DMS153 treated with DMSO at 0.1 percent for 48 hours (cell line): Measurements from ENCODE around the gene SHTN1.
A peak's percentile ranks its signal among the peaks of the same experiment; 100 is the strongest.

Source experiments
- DNase-seq: peaks from one replicate; lab custom pipeline; 2025; ENCODE audit not compliant: unreplicated experiment; lab: John Stamatoyannopoulos, UW

Gene SHTN1, protein sequence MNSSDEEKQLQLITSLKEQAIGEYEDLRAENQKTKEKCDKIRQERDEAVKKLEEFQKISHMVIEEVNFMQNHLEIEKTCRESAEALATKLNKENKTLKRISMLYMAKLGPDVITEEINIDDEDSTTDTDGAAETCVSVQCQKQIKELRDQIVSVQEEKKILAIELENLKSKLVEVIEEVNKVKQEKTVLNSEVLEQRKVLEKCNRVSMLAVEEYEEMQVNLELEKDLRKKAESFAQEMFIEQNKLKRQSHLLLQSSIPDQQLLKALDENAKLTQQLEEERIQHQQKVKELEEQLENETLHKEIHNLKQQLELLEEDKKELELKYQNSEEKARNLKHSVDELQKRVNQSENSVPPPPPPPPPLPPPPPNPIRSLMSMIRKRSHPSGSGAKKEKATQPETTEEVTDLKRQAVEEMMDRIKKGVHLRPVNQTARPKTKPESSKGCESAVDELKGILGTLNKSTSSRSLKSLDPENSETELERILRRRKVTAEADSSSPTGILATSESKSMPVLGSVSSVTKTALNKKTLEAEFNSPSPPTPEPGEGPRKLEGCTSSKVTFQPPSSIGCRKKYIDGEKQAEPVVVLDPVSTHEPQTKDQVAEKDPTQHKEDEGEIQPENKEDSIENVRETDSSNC

DNA sequence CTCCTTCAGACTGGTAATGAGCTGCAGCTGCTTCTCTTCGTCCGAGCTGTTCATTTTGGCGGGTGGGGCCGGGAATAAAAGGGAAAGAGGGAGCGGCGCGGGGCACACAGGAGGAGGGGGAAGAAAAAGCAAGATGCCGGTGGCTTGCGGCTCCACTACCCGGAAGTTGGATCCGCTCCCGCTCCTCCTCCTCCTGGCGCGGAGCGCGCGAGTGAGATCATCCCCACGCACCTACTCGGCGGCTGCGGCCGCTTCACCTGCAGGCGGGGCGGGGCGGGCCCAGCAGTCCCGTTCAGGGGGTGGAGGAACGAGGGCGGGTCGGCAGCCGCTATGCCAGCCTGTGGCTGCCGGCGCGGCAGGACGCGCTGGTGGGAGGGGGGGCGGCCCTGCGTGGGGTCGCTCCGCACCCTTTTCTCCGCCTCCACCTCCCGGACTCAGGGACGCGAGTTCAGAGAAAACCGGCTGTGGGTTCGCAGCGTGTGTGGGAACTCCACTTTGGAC, at the start of gene SHTN1:
Gene SHTN1 (minus strand): TSS at position 162 of the 501 bp plus-strand sequence. CDS start 108 bp downstream, at position 54.
- DNase-seq: peak; percentile 74

DNA sequence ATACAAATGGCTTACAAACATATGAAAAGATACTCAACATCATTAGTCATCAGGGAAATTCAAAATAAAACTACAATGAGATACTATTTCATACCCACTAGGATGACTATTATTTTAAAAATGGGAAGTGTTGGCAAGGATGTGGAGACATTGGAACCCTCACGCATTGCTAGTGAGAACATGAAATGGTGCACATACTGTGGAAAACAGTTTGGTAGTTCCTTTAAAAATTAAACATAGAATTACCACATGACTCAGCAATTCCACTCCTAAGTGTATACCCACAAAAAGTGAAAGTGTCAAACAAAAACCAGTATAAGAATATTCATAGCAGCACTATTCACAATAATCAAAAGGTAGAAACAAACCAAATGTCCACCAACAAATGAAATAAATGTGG, 48.5 kb upstream of the SHTN1 start:
- no peak for DNase-seq

DNA sequence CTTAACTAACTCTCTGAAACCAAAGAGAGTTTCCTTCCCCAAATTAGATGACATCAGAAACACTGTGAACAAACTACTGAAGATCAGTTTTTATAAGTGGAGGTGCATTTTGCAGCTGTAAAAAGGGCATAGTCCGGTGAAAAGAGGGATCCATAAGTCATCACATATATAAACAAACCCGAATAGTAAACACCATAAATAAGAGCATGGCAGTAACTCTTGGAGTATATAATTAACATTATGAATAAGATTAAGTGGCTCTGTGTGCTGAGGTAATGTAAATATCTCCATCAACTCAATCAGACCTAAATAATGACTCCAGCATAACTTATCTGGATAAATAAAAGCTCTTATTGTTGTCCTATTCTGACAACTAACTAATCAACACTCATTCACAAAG, 43.0 kb upstream of the SHTN1 start:
- DNase-seq: no peak

DNA sequence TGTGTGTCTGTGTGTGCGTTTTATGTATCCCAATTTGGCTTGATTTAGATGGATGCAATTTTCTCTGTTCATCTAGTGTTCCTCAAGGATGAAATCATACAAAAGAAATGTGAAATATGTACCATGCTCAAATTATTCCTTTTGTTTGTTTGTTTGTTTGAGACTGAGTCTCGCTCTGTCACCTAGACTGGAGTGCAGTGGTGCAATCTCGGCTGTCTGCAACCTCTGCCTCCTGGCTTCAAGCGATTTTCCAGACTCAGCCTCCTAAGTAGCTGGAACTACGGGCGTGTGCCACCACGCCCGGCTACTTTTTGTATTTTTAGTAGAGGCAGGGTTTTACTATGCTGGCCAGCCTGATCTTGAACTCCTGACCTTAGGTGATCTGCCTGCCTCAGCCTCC, 11.3 kb upstream of the SHTN1 start:
- DNase-seq: no peak

DNA sequence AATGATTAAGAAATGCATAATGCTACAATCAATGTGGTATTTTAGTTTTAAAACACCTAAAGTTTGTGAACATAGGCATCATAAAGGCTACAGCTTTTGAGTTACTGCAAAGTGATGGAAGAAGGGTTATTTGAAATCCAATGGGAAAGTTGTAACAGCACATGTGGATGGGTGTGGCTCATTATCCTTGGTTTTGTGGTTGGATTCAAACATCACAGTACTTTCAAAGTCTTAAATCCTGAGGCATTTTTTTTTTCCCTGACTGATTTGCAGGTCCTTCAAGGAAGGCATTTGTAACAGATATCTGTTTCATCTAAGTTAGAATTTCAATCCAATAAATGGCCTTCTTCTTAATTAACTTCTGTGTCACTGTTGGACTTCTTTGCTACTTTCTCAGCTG, 9.8 kb upstream of the SHTN1 start:
- no peak for DNase-seq

DNA sequence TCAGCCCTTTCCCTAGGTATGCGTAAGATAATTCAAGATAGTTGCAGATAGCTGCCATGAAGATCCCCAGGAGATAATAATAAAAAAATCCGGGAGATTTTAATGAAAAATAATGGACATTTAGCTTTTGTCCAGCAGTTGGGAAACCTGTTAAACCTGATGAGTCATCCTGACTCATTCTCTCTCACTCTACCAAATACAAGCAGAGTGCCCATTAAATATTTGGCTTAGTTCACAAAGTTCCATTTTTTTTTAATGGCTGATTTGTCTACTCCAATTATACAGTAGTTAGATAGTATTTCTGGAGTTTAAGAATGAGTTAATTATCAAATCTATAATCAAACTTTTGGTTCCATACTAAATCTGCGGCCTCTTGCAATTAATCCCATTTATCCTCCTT, 2.1 kb upstream of the SHTN1 start:
- no peak for DNase-seq

DNA sequence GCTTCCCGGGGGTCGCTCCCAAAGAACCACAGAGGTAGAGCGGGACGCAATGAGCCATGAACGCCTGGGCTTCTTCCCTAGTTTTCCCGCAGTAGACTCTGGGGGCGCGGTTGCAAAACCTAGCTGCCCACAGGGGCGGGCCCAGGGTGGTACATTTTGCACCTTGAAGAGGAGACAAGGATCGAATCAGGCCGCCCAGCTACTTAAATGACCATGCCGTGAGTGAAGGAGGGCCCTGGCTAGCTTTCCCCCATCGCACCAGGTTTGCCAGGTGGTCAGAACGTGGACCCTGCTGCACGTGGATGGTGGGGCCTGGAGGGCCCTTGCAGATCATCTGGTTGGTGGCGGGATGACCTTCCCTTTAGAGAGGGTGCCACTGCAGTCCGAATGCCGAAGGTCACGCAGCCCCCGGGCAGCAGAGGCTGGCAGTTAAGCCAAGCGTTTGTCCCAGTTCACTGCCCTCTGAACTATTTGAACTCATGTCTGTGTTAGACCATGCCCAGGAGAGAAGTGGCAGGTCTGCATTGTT, 604 bp upstream of the SHTN1 start:
- DNase-seq: peak; percentile 33

DNA sequence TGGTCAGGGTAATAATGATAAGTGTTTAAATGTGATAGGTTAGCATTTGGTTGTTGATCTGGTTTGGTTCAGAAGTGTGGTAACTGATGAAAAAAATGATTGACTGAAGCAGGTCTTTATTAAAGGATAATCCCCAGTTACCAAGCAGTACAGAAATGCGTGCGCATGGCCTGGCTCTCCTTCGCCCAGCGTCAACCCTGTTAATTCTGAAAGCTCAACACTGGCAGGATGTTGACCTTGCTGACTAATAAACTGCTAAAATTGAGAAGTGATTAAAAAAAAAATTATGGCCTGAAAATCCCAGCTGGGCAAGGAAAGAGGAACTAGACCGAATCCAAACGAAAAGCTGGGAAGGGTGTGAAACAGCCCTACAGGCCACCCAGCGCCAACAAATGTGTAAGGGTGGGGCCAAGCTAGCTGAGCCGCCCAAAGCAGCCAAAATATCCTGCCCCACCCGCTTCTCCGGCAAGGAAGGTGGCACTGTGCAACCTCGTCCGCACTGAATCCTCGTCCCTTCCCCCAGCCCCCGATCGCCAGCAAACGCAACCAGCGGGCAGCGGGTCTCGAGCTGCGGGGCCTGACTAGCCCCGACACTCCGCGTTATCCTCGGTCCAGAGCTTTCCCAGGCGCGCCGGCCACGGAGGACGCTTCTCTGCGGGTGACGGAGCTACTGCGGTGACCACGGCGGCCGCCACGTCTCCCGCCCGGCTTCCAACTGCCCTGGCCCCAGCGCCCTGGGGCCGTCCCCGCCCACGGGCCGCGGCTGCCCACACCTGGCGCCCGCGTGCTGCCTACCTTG, 561 bp downstream of the SHTN1 start:
- peak; percentile 23 for DNase-seq

DNA sequence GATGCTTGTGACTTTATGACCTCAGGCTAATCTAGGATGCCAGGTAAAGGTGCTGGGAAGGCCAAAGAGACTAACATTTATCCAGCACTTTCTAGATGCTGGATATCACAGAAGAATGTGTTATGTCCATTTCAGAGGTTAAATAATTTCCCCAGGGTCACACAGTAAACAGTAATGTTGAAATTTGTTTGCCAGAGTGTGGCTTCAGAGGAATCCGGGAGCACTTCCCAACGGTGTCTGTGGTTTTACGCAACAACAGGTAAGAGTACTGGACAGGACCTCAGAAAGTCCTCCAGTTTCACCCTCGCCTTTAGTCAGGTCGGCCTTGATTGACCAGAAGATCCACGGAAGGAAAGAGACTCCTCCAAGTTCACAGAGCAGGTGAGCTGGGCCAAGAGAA, 1.7 kb downstream of the SHTN1 start:
- DNase-seq: no peak

DNA sequence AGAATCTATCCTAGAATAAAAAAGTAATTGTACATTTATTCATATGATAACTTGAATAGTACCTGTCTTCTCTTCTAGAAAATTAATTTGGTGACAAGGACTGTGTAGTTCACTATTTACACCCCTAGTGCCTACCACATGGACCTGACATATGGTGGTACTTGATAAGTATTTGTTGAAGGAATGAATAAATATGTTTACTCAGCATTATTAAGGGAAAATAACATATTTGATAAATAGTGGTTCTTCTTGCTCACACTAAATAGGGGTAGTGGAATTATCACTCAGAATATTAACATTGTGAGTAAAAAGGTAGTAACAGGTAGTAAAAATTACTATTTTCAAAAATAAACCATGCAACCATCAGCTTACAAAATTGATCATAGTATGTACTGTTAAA, 2.8 kb downstream of the SHTN1 start:
- DNase-seq: no peak

DNA sequence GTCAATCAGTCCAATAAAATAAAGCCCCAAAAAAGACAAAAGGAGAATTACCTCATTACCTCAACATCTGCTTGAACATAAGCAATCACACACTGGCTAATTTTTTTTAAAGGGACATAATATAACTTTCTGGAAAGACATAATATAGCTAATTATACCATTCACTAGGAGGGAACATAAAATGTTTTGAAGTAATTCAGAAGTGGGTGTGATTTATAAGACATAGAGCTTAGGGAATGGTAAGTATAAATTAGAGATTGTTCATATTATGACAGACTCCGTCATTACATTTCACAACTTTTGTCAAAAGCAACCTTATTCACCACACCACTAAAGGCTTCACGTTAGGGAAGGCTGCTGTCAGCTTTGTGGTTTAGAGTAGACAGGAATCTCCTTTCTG, 3.8 kb downstream of the SHTN1 start:
- no peak for DNase-seq

DNA sequence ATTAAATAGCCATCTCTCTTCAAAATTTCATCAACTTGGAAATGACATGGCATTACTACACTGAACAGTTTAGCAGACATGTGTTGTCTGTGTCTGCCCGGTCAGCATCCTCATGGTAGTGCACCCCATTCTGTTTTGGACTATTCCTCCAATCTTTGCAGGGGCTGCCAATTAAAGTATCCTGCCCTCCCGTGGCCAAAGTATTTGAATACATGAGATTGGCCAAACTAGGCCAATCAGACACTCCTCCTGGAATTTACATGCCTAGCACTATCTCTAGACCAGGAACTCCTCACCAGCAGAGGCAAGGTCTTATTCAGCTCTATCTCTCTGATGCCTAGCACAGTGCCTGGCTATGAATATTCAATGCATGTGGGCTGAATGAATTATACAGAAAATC, 4.4 kb downstream of the SHTN1 start:
- DNase-seq: no peak

DNA sequence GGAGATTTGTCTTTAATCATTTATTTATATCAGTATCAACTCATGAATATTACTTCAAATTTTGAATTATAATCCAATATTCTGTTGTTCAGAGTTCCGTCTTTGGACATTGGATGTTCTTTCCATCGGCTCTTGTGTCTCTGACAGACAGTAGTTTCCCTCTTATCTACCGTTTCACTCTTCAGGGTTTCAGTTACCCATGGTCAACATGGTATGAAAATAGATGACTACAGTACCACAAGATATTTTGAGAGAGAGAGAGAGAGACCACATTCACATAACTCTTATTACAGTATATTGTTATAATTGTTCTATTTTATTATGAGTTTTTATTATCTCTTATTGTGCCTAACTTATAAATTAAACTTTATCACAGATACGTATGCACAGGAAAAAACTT, 6.8 kb downstream of the SHTN1 start:
- no peak for DNase-seq

DNA sequence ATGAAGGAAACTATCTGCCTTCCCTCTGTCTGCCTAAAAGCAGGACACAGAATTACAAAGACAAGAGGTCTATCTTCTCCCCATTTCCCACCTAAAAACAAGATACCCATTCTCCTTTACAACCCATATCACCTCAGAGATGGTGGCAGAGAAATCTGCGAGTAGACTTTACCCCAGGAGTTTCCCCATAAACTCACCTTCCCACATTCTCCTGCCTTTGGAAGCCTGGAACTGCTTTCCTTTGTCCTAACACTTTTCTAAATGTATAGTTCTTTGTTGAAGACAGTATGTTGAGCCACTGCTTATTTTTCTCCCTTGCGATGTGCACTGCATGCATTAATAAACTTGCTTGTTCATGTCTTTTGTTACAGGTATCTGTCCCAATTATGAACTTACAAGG, 8.0 kb downstream of the SHTN1 start:
- no peak for DNase-seq

DNA sequence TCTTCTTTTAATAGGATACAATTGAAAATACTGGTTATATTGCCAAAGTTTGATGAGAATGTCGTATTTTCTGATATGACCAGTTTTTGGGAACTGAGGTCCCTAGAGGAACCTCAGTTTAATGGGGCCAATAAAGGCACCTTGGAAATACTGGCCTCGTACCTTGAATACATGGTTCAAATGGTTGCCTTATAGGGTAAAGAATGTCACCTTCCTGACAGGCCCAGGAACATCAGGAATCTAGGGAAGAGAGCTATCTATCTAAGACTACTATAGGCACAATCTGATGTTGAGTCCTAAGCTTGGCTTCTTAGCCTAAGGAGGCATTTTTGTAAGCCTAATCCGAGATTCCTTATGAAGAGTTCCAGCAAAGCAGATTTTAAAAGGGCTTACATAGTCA, 9.3 kb downstream of the SHTN1 start:
- no peak for DNase-seq

DNA sequence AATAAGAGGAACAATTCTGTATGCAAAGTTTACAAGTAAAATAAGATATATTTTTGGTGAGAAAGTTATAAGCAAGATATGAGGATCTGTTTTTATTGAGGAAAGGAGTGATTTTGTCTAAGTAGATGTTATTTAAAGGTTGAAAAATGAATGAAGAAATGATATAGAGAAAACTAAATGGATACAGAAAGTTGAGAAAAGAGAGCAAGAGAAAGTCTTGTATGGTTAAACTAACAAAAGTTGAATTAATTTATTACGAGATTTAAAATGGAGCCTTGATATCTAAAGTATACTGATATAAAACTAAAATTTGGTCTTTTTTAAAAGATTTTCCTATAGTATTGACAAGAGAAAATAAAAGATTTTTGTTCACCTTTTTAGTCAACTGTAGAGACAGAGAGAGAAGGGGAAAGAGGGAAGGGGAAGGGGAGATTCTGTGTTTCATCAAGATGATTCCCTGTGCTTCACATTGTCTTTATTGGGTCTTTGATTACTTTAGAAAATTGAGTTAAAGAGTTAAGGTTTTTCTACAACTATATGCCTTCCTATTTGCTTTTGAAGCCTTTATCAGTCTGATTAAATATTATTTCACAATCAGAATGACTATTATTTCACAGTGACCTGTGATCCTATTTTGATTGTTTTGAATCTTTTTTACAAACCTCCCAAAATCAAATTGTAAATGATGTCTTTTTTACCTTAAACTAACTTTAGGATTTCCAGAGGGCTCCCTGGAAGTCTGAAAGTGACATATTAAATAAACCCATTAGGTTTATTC, 10.7 kb downstream of the SHTN1 start:
- no peak for DNase-seq

DNA sequence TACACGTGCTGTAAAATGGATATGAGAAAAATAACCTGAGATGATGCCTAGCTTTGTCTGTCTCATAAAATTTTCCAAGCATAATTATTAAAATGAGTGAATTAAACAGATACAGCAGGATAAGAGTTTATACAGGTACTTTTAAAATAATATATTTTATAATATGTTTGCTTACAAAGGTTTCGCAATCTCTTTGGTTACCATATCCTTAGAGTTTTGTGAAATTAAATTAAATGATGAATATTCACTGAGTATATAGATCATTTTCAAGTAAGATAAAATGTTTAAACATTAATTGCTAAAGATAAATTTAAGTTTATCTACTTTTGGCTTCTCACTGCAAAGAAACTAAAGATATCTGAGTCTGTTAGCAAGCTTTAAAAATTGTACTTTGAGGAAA, 11.4 kb downstream of the SHTN1 start:
- no peak for DNase-seq

DNA sequence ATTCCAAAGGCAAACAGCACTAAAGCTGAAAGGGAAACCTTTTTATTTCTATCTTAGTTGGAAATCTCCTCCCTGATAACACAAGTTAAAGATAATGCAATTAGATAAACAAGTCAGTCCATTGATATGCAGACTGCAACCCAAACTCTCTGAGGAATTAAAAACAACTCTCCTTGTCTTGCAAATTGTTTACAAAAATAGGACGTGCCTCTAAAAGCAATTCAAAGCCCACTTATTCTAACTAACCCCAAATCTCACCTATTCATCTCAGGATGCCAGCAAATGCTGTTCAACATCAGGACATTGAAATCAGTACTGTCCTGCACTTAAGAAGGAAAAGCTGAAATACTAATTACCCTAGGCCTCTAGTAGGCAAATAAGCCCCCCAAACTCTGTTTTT, 12.8 kb downstream of the SHTN1 start:
- no peak for DNase-seq

DNA sequence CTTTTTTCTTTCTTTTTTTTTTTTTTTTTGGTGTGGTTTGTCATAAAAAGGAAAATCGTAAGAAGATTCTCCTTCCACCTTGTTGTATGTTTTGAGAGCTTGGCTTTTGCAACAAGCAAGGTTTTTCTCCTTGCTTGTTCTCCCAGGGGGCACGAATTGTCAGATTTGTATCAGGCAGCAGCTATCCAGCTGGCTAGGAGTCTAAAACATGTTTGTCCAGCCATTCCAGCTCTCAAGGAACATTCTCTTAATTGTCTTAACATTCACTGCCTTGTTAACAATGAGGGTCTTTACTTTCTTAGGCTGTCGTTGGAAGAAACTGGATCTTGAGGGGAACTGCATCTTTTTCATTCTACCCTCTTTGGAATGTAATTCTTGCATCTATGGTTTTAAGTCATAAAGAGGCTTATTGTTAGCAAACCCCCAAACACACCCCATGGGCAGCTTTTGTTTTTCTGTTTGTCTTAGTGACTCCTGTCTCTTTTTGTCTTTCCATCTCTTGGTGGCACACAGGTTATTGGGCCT, 14.6 kb downstream of the SHTN1 start:
- no peak for DNase-seq

DNA sequence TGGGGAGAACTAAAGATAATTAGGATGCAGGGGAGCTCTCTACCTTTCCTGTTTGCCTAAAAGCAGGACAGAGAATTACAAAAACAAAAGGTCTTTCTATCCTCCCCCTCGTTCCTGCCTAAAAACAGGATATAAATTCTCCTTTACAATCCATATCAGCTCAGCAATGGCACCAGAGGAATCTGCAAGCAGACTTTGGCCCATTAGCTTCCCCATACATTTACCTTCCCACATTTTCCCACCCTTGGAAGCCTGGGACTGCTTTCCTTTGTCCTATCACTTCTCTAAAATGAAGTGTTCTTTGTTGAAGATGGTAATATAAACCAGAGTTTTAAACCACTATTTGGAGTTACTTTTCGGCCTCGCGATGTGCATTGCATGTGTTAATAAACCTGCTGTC, 15.5 kb downstream of the SHTN1 start:
- DNase-seq: no peak

DNA sequence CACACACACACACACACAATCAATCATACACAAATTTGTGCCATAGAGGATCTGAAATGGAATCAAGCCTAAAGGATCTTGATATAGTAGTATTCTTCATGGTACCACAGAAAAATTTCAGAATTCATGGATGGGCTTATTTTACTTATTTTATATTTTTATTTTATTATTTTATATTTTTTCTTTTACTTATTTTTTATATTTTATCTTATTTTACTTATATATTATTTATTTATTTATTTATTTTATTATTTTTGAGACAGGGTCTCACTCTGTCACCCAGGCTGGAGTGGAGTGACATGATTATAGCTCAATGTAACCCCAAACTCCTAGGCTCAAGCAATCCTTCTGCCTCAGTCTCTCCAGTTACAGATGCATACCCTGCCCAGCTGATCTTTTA, 16.7 kb downstream of the SHTN1 start:
- no peak for DNase-seq
